ENCODE measurements around the gene KCNJ16.

DNA sequence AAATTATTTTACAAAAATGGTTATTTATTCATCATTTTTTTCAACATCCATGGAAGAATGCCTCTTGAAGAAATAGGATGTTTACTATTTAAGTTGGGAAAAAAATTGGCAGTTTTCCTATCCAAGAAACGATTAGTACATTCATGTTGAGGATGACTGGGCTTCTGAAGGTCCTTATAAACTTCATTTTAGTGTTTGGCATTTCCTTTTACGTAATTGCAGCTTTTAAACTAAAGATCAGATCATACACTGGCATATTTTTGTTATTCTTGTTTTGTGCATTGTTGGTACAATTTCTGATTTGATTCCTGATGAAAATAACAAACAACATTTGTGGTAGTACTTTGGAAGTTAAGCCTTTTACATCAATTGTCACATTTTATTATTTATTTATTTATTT is 11.5 kb downstream of the KCNJ16 start:
- TF ChIP-seq, protein P1, sequence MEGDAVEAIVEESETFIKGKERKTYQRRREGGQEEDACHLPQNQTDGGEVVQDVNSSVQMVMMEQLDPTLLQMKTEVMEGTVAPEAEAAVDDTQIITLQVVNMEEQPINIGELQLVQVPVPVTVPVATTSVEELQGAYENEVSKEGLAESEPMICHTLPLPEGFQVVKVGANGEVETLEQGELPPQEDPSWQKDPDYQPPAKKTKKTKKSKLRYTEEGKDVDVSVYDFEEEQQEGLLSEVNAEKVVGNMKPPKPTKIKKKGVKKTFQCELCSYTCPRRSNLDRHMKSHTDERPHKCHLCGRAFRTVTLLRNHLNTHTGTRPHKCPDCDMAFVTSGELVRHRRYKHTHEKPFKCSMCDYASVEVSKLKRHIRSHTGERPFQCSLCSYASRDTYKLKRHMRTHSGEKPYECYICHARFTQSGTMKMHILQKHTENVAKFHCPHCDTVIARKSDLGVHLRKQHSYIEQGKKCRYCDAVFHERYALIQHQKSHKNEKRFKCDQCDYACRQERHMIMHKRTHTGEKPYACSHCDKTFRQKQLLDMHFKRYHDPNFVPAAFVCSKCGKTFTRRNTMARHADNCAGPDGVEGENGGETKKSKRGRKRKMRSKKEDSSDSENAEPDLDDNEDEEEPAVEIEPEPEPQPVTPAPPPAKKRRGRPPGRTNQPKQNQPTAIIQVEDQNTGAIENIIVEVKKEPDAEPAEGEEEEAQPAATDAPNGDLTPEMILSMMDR (IDR thresholded peaks at IDR 0.05; ENCODE audit: low read depth, low read length, missing input control), result no peak
- TF ChIP-seq RAD21 (IDR thresholded peaks at IDR 0.05), result no peak
